ENCODE data around the gene MARF1. TPM values are rescaled to one million over a fixed set of nuclear protein-coding genes. Genes with fewer than 3 reads are reported as not detected.

Gene MARF1
- total RNA-seq, 1 experiment from 2014 or later: 59.4 TPM

GRCh38 chr16:15585956-15586355 lies 57.0 kb downstream of the MARF1 start:
- CTCF ChIA-PET: no interaction called here

DNA sequence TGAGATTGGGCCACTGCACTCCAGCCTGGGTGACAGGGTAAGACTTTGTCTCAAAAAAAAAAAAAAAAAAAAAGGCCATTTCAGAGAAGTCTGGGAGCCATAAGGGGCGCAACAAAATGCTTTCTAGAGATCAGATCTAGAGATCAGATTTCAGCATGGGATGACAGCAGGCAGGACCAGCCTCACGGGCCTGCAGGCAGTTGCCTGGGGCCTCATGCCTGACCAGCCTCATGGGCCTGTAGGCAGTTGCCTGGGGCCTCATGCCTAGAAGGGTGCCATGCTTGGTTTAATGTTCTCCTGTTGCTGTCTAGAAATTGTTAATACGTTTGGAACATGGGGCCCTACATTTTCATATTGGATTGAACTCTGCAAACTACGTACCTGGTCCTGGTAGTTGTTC lies 59.4 kb downstream of the MARF1 start:
- CTCF ChIA-PET: no interaction called here
- Histone ChIP-seq H3K9me2 (ENCODE audit: insufficient read depth) (no peaks in the 10 kb centered on the region), H3K4me1 (ENCODE audit: control insufficient read depth in 1 of 2, insufficient read depth in 2 of 2, low read length in 2 of 2) (peaks cover 3 to 26% of the 10 kb centered on the region in 2 experiments; a peak in 3 of 4 replicates), H3K27me3 (ENCODE audit: insufficient read depth, low read length) (no peaks in the 10 kb centered on the region), H2AFZ (ENCODE audit: low read depth, low read length, poor library complexity, severe bottlenecking) (no peak overlapping the region), H4K20me1 (ENCODE audit: insufficient read depth) (no peaks in the 10 kb centered on the region), H3K4me2 (ENCODE audit: low read length) (no peak overlapping the region), H3K27ac (ENCODE audit: low read depth, low read length) (no peak overlapping the region), H3K9ac (ENCODE audit: low read length) (no peak overlapping the region), H3K79me2 (ENCODE audit: insufficient read depth, low read length) (no peaks in the 10 kb centered on the region), H3K36me3 (ENCODE audit: control insufficient read depth in 1 of 2, insufficient read depth in 2 of 2, low read length in 2 of 2) (no peaks in the 10 kb centered on the region; a peak in 1 of 4 replicates), H3K9me3 (ENCODE audit: control insufficient read depth in 1 of 2, insufficient read depth in 1 of 2, low read depth in 1 of 2, low read length in 2 of 2) (no peaks in the 10 kb centered on the region), H3K4me3 (replicated peaks in 1 of 2; ENCODE audit: low read depth in 1 of 2, low read length in 2 of 2) (no peak overlapping the region)
- POLR2A ChIA-PET: no interaction called here
- DNase-seq (ENCODE audit: low read depth, low spot score) (no peak), ATAC-seq (no peak)
- TF ChIP-seq MAX (IDR thresholded peaks at IDR 0.05) (0 out of 2 replicates have a peak, but pooled peaks have one; percentile 30), ZFX (IDR thresholded peaks at IDR 0.05) (no peak), CBX3 (IDR thresholded peaks at IDR 0.05; ENCODE audit: low read depth) (no peak), SP1 (IDR thresholded peaks at IDR 0.05; ENCODE audit: low read depth) (no peak)
- intact Hi-C loops (cut with micrococcal nuclease): no loop called here
- BruUV-seq (replicated peaks): no TSS peak
- RAD21 ChIA-PET (ENCODE audit: low non-redundant PET in 1 of 2, low total read pairs in 2 of 2, uncharacterized antibody in 2 of 2, unreplicated experiment in 2 of 2): no interaction called here

More at GRCh38 chr16:15585956-15586355, 57.0 kb downstream of the MARF1 start:
- Histone ChIP-seq H2AFZ (ENCODE audit: low read depth, low read length, poor library complexity, severe bottlenecking) (no peak overlapping the region), H3K4me3 (replicated peaks in 1 of 2; ENCODE audit: low read depth in 1 of 2, low read length in 2 of 2) (no peak overlapping the region), H3K79me2 (ENCODE audit: insufficient read depth, low read length) (no peaks in the 10 kb centered on the region), H3K36me3 (ENCODE audit: control insufficient read depth in 1 of 2, insufficient read depth in 2 of 2, low read length in 2 of 2) (no peaks in the 10 kb centered on the region; a peak in 1 of 4 replicates), H3K9me3 (ENCODE audit: control insufficient read depth in 1 of 2, insufficient read depth in 1 of 2, low read depth in 1 of 2, low read length in 2 of 2) (no peaks in the 10 kb centered on the region), H3K27ac (ENCODE audit: low read depth, low read length) (no peak overlapping the region; the same call in 1 of the 2 replicates), H3K27me3 (ENCODE audit: insufficient read depth, low read length) (no peaks in the 10 kb centered on the region), H4K20me1 (ENCODE audit: insufficient read depth) (no peaks in the 10 kb centered on the region), H3K4me1 (ENCODE audit: control insufficient read depth in 1 of 2, insufficient read depth in 2 of 2, low read length in 2 of 2) (peaks cover 22 to 50% of the 10 kb centered on the region in 2 experiments), H3K9ac (ENCODE audit: low read length) (no peak overlapping the region), H3K4me2 (ENCODE audit: low read length) (no peak overlapping the region), H3K9me2 (ENCODE audit: insufficient read depth) (no peaks in the 10 kb centered on the region)
- intact Hi-C loops (cut with micrococcal nuclease): no loop called here
- RAD21 ChIA-PET (ENCODE audit: low non-redundant PET in 1 of 2, low total read pairs in 2 of 2, uncharacterized antibody in 2 of 2, unreplicated experiment in 2 of 2): no interaction called here
- no peak for DNase-seq (ENCODE audit: low read depth, low spot score)
- no TSS peak for BruUV-seq (replicated peaks)
- POLR2A ChIA-PET: no interaction called here
- TF ChIP-seq SIN3A (IDR thresholded peaks at IDR 0.05; ENCODE audit: low read depth): no peak
- TF ChIP-seq POLR2A (IDR thresholded peaks at IDR 0.05; ENCODE audit: borderline replicate concordance, extremely low read depth, insufficient read depth, insufficient read length): no peak
- no peak for TF ChIP-seq ELF1 (IDR thresholded peaks at IDR 0.05; ENCODE audit: borderline replicate concordance, low read depth)
- TF ChIP-seq ZNF274 (IDR thresholded peaks at IDR 0.05; ENCODE audit: low read depth, low read length): no peak
- no peak for TF ChIP-seq ATF3 (IDR thresholded peaks at IDR 0.05)
- TF ChIP-seq EGR1 (IDR thresholded peaks at IDR 0.05; ENCODE audit: low read depth): no peak
- no peak for ATAC-seq

Data from HCT116 (cell line).